Endothelial cell (in vitro differentiated cells): ENCODE data around the gene SORCS1. TPM values are rescaled to one million over a fixed set of nuclear protein-coding genes. Genes with fewer than 3 reads are reported as not detected.
A peak's percentile ranks its signal among the peaks of the same experiment; 100 is the strongest.

ENCODE experiments used
- DNase-seq: peaks from one replicate; pipeline ENCODE4 v3.0.0; 2021; ENCODE audit warnings: low spot score
- H3K27ac Mint-ChIP-seq: one replicate; pipeline ENCODE4 v1.8.0; 2021; ENCODE audit warnings: mixed read lengths, inconsistent platforms; ENCODE audit not compliant: unreplicated experiment
- H3K27me3 Mint-ChIP-seq: one replicate; pipeline ENCODE4 v1.8.0; 2021; ENCODE audit warnings: mild to moderate bottlenecking, moderate library complexity, mixed read lengths, inconsistent platforms; ENCODE audit not compliant: unreplicated experiment
- H3K36me3 Mint-ChIP-seq: one replicate; pipeline ENCODE4 v1.8.0; 2021; ENCODE audit warnings: mild to moderate bottlenecking, low read depth, mixed read lengths, inconsistent platforms; ENCODE audit not compliant: unreplicated experiment
- H3K4me1 Mint-ChIP-seq: one replicate; pipeline ENCODE4 v1.8.0; 2021; ENCODE audit warnings: mild to moderate bottlenecking, mixed read lengths, inconsistent platforms; ENCODE audit not compliant: unreplicated experiment
- H3K4me3 Mint-ChIP-seq: one replicate; pipeline ENCODE4 v1.8.0; 2021; ENCODE audit warnings: mild to moderate bottlenecking, mixed read lengths, inconsistent platforms; ENCODE audit not compliant: unreplicated experiment
- H3K9me3 Mint-ChIP-seq: one replicate; pipeline ENCODE4 v1.8.0; 2021; ENCODE audit warnings: mixed read lengths, inconsistent platforms; ENCODE audit not compliant: unreplicated experiment
- CTCF ChIP-seq: fragments of 200-600 bp; sonication (generic); IDR thresholded peaks from one replicate; pipeline ENCODE4 v1.5.0; 2021; ENCODE audit warnings: antibody characterized with exemption; ENCODE audit not compliant: unreplicated experiment
- total RNA-seq: library from RNA; stranded (reverse); fragmentation: NEBNext Ultra II Directional; extraction: Animal tissue kit (Norgen Biotek cat#: 25700); gene quantifications from one replicate; pipeline ENCODE4 v1.2.1, GENCODE V29; 2021; ENCODE audit not compliant: unreplicated experiment

Gene SORCS1
- total RNA-seq, 1 donor from 2014 or later: 0.56 TPM

DNA sequence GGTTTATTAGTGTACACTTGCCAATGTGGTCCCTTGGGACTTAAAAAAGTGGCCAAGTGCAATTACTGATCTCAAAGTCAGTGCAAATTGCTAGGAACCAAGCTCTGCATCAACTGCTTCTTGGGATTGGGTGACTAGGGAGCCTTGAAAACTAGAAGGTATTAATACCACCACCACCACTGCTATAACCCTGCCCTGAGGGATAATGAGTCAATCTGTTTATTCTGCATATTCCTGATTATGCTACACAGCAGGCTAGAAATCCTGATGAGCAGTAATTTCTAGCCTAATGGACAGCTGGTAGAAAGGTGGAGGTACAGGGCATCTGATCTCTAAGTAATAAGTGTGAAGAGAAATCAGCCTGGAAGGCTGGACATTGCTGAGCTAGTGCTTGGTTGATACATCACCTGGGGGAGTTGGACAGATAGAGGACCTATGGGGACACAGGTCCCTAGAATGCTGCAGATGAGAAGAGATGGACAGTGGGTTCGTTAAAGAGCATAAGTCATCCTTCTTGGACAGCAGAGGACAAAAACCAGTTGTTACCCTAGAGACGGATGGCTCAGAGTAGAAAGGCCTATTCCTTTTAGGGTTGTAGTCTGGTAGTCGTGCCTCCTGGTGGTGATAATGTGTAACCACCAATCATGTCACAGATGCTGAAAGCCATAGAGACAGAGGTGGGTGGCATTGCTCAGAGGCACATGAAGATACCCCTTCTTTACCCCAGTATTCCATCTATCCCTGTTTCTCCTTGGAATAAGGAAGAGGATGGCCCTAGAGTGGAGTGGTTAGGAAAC lies 554.8 kb downstream of the SORCS1 start:
- Mint-ChIP-seq H3K27me3 (peaks cover 2% of the 10 kb centered on the region), H3K27ac (no peak overlapping the region), H3K36me3 (no peaks in the 10 kb centered on the region), H3K4me3 (no peak overlapping the region), H3K9me3 (no peaks in the 10 kb centered on the region), H3K4me1 (peaks cover 4% of the 10 kb centered on the region)
- TF ChIP-seq CTCF: peak; percentile 61
- no peak for DNase-seq

DNA sequence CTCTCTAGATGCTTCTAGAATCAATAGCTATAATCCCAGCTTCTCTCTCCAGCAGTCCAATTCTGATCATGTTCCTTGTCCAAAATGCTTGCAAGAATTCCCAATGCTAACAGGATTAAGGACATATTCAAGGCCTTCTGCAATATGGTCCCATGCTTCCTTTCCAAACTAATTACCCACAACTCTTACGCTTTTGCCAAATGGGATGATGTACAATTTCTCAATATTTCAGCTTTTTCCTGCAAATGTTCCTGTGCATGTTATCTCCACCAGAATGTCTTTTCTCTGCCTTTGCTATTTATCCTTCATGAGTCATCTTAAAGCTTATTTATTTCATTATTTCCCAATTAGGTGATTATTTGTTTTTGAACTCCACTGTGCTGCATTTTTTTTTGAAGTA lies 556.4 kb downstream of the SORCS1 start:
- no peak for TF ChIP-seq CTCF
- Mint-ChIP-seq H3K4me1 (no peaks in the 10 kb centered on the region), H3K27ac (no peak overlapping the region), H3K36me3 (no peaks in the 10 kb centered on the region), H3K9me3 (no peaks in the 10 kb centered on the region), H3K27me3 (peaks cover 3% of the 10 kb centered on the region), H3K4me3 (no peak overlapping the region)
- DNase-seq: no peak

DNA sequence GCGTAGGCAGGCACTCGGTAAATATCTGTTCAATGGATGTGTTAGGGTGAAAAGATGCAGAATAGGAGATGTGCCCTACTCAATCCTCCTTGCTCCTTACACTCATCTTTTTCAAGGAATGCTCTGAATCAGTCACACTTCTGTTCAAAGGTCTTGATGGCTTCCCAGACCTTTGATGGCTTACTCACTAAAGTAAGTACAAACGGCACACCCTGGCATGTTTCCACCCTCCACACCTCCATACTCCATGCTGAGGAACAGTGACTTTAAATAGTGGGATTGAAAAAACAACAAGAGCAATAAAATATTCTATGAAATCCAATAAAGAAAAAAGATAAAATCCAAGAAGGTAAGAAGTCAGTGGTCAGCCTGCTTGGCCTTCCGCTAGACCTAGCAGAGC lies 569.2 kb downstream of the SORCS1 start:
- H3K9me3 Mint-ChIP-seq: no peaks in the 10 kb centered on the region
- H3K4me3 Mint-ChIP-seq: no peak overlapping the region
- no peaks in the 10 kb centered on the region for H3K27me3 Mint-ChIP-seq
- TF ChIP-seq CTCF: no peak
- no peaks in the 10 kb centered on the region for H3K4me1 Mint-ChIP-seq
- H3K27ac Mint-ChIP-seq: no peak overlapping the region
- no peaks in the 10 kb centered on the region for H3K36me3 Mint-ChIP-seq
- no peak for DNase-seq

DNA sequence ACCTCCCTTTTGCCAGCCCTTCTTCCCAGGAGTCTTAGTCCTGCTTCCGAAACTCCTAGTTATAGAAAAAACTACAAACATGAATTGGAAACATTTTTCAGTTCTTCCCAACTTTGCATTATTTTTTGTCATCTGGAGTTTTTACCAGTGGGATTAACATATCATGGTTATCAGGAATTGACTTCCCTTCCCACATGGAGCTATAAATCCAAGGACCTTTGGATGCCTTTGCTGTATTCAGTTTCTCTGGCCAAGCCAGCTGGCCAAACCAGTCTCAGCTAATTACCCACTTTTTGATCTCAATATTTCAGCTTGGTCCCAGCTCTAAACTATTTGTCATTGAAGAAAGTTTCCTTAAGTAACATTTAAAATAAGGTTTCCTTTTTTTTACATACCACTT lies 570.6 kb downstream of the SORCS1 start:
- H3K27me3 Mint-ChIP-seq: no peaks in the 10 kb centered on the region
- no peak for DNase-seq
- no peaks in the 10 kb centered on the region for H3K4me1 Mint-ChIP-seq
- no peak for TF ChIP-seq CTCF
- no peak overlapping the region for H3K27ac Mint-ChIP-seq
- no peaks in the 10 kb centered on the region for H3K9me3 Mint-ChIP-seq
- no peaks in the 10 kb centered on the region for H3K36me3 Mint-ChIP-seq
- no peak overlapping the region for H3K4me3 Mint-ChIP-seq

DNA sequence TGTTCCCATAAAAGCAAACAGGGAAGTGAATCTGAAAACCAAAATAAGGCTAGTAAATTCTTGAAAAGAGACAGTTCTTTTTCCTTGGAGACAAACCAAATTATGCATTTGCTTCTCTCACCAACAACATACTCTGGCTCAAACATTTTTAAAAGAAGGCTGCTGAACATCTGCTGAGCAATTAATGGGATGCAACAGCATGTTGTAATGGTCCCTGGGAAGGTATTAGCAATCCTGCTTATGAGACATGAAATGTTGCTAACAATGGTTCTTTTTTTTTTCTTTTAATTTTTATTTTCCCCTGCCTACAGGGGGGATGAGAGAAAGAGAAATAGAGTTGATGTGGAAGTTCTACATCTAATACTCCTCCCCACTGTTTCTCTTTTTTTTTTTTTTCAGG lies 572.1 kb downstream of the SORCS1 start:
- H3K27ac Mint-ChIP-seq: no peak overlapping the region
- H3K4me3 Mint-ChIP-seq: no peak overlapping the region
- no peaks in the 10 kb centered on the region for H3K9me3 Mint-ChIP-seq
- no peaks in the 10 kb centered on the region for H3K36me3 Mint-ChIP-seq
- H3K27me3 Mint-ChIP-seq: no peaks in the 10 kb centered on the region
- no peak for DNase-seq
- TF ChIP-seq CTCF: no peak
- H3K4me1 Mint-ChIP-seq: no peaks in the 10 kb centered on the region
